GM13976 (cell line): Measurements from ENCODE around the gene LOXL1.
A peak's percentile ranks its signal among the peaks of the same experiment; 100 is the strongest.

Experiments used
- DNase-seq: peaks from one replicate; pipeline ENCODE4 v3.0.0; 2012; ENCODE audit warnings: low spot score
- in situ Hi-C: fragments of 300-500 bp; cut with MboI; formaldehyde crosslinking; loops from one replicate; pipeline ENCODE4 v1.12.0; 2022; ENCODE audit warnings: low sequenced_read_pairs, mixed read lengths, inconsistent platforms; ENCODE audit not compliant: unreplicated experiment
- TF ChIP-seq, protein P1 (sequence below): IDR thresholded peaks from 2 replicates; pipeline ENCODE4 v1.5.1; 2012; ENCODE audit warnings: borderline replicate concordance, mild to moderate bottlenecking; ENCODE audit not compliant: insufficient read depth; ENCODE audit errors: extremely low read depth, missing control alignments, control extremely low read depth

Gene LOXL1

DNA sequence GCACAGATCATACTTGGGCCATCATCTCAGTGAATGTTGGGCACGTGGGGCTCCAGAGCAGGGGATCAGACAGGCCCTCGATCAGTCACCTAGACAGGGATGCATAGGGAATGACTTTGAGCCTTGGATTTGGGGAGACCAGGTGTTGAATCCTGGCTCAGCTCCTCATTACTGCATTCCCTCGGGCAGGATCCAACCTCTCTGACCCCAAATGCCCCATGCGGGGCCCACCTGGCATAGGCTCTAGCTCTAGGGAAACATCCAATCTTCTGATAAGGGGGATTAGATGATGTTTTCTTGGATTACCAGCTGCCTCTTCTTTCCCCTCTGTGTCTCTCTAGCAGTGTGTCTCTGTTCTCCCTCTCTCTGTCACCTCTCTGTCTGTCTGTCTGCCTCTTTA lies 22.7 kb downstream of the LOXL1 start:
- no peak for DNase-seq
- in situ Hi-C loops = no loop called here
- TF ChIP-seq, protein P1, sequence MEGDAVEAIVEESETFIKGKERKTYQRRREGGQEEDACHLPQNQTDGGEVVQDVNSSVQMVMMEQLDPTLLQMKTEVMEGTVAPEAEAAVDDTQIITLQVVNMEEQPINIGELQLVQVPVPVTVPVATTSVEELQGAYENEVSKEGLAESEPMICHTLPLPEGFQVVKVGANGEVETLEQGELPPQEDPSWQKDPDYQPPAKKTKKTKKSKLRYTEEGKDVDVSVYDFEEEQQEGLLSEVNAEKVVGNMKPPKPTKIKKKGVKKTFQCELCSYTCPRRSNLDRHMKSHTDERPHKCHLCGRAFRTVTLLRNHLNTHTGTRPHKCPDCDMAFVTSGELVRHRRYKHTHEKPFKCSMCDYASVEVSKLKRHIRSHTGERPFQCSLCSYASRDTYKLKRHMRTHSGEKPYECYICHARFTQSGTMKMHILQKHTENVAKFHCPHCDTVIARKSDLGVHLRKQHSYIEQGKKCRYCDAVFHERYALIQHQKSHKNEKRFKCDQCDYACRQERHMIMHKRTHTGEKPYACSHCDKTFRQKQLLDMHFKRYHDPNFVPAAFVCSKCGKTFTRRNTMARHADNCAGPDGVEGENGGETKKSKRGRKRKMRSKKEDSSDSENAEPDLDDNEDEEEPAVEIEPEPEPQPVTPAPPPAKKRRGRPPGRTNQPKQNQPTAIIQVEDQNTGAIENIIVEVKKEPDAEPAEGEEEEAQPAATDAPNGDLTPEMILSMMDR = no peak

GRCh38 chr15:73949496-73949895 lies 23.2 kb downstream of the LOXL1 start:
- TF ChIP-seq, protein P1 = no peak
- DNase-seq = no peak
- in situ Hi-C loops = no loop called here

- in situ Hi-C loops = no loop called here
- DNase-seq = no peak
Observed at GRCh38 chr15:73950479-73950830, 24.2 kb downstream of the LOXL1 start.

DNA sequence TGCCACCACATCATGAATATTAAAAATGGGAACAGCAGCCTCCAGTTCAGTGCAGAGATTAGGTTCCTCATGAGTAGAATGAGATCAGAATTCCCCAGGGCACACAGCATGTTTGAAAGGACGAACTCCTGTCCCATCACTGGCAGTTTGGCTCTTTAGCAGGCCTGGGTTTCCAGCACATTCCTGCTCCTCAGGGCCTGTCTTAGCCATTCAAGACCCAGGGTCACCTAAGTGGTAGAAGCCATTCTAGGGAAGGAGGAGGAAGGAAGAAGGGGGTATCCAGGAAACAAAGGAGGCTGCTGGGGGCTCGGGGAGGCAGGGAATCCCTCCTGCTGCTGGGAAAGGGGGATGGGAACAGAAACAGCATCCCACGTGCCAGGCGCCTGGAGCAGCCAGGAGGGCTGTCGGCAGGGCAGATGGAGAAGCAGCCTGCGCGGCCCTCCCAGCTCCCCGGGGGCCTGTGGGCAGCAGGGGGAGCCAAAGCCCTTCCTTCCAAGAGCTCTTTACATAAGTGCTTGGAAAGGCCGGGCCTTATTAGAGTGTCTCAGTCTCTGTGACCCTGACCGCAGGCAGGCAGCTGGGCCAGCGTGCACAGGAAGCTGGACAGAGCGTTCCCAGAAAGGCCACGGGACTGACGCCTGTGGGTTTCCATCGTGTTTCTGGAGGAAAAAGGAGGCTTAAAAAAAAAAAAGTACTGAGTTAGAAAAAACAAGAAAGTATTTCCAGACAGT lies 24.7 kb downstream of the LOXL1 start:
- TF ChIP-seq, protein P1 = peak; percentile 58
- peak; percentile 86 for DNase-seq
- in situ Hi-C loops = no loop called here

More at GRCh38 chr15:73950479-73950830, 24.2 kb downstream of the LOXL1 start:
- TF ChIP-seq, protein P1 = no peak

DNA sequence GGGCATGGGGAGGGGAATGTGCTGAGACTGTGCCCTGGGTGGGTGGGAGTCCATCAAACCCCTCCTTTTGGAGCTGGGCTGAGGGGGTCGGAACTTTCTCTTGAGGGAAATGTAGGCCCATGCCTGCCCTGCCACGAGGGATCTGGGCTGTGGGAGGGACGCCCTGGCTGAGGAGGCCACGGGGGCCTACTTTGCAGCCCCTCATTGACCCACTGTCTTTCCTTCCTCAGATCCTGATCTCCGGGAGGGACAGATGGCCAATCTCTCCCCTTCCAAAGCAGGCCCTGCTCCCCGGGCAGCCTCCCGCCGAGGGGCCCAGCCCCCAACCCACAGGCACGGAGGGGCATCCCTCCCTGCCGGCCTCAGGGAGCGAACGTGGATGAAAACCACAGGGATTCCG lies 25.3 kb downstream of the LOXL1 start:
- in situ Hi-C loops = no loop called here

DNA sequence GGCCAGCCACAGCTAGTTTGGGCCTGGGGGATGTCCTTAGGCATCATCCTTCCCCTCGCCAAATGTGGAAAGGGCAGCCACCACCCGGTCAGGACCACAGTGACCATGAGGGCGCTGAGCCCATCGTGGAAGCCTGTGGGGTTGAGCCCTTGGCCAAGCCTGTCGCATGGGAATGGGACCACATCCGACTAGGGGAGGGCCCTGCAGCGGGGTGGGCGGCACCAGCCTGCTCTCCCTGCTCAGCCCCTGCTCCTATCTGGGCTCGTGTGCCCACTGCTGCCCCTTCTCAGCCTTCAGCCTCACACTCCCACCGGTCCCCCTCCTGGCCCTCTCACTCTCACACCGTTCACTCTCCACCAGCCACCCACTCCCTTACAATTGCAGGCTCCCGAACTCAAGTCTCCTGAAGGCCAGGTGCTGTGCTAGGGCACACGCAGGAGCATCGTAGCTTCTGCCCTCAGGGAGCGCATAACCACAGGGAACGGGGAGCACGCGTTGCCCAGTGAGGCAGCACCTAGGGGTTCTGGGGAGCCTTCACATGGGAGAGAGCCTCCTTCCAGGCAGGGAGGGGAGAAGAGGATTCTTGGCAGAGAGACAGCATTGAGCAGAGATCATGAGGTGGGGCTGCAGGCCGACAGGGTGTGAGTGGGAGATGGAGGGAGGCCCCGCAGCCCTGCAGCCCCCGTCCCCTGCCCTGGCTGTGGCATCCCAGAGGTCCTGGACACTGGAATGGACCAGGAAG lies 26.1 kb downstream of the LOXL1 start:
- DNase-seq = no peak
- in situ Hi-C loops = no loop called here
- TF ChIP-seq, protein P1 = no peak

More for the DNA sequence above, 25.3 kb downstream of the LOXL1 start:
- TF ChIP-seq, protein P1 = no peak
- no peak for DNase-seq
